OCI-LY7 (cell line): Measurements from ENCODE around the gene MPC1. TPM values are rescaled to one million over a fixed set of nuclear protein-coding genes. Genes with fewer than 3 reads are reported as not detected.
A peak's percentile ranks its signal among the peaks of the same experiment; 100 is the strongest.
"Not testable (repeated sequence)": the region's sequence is repeated elsewhere in the genome, so short reads cannot be mapped to it uniquely, and the experiment has no call there.

ENCODE experiments used
- BruUV-seq: library from RNA; stranded (reverse); fragments of 400-500 nt; replicated peaks from 2 replicates; lab custom pipeline; 2021; lab: Mats Ljungman, UMichigan
- CTCF ChIA-PET: fragments of 300-600 bp; sonication (Branson Sonifier 250); formaldehyde crosslinking; loops from one replicate; lab custom pipeline; 2022; ENCODE audit warnings: antibody characterized with exemption; ENCODE audit not compliant: unreplicated experiment; lab: Charles Lee
- POLR2A ChIA-PET: fragments of 300-600 bp; sonication (Branson Sonifier 250); formaldehyde crosslinking; loops from one replicate; lab custom pipeline; 2022; ENCODE audit warnings: antibody characterized with exemption; lab: Charles Lee
- DNase-seq: peaks from one replicate; pipeline ENCODE4 v3.0.0-alpha.2; 2015; ENCODE audit warnings: low spot score
- H2AFZ ChIP-seq: fragments of 200-600 bp; sonication (generic), shearing (Covaris generic); 2 replicates; pipeline ENCODE4 v1.6.1; 2014; ENCODE audit warnings: mild to moderate bottlenecking, antibody characterized with exemption, low read length, moderate library complexity
- H3K27ac ChIP-seq: fragments of 200-600 bp; sonication (generic); 2 replicates; pipeline ENCODE4 v1.5.1; 2014; ENCODE audit warnings: mixed run types, low read depth, mild to moderate bottlenecking, moderate library complexity, low read length, inconsistent platforms; ENCODE audit not compliant: poor library complexity, severe bottlenecking
- H3K36me3 ChIP-seq: fragments of 200-600 bp; sonication (generic); 2 replicates; pipeline ENCODE4 v1.6.1; 2014; ENCODE audit warnings: mild to moderate bottlenecking, antibody characterized with exemption, low read length, moderate library complexity, mixed read lengths; ENCODE audit not compliant: insufficient read depth
- H3K4me1 ChIP-seq: fragments of 200-600 bp; sonication (generic); 2 replicates; pipeline ENCODE4 v1.5.1; 2014; ENCODE audit warnings: mild to moderate bottlenecking, low read length; ENCODE audit not compliant: insufficient read depth, poor library complexity, severe bottlenecking
- H3K4me2 ChIP-seq: fragments of 200-600 bp; sonication (generic); 2 replicates; pipeline ENCODE4 v1.6.1; 2014; ENCODE audit warnings: mild to moderate bottlenecking, low read length
- H3K4me3 ChIP-seq: fragments of 200-600 bp; sonication (generic); 2 replicates; pipeline ENCODE4 v1.5.1; 2014; ENCODE audit warnings: mild to moderate bottlenecking, low read depth, low read length; ENCODE audit not compliant: poor library complexity, severe bottlenecking
- H3K79me2 ChIP-seq: fragments of 200-600 bp; sonication (generic); 2 replicates; pipeline ENCODE4 v1.6.1; 2016; ENCODE audit warnings: low read depth, mild to moderate bottlenecking, low read length, moderate library complexity, mixed read lengths; ENCODE audit not compliant: insufficient read depth
- H3K9me2 ChIP-seq: fragments of 200-600 bp; sonication (generic); 2 replicates; pipeline ENCODE4 v1.6.1; 2016; ENCODE audit warnings: mild to moderate bottlenecking, low read length, mixed read lengths; ENCODE audit not compliant: insufficient read depth
- H3K9me3 ChIP-seq: fragments of 200-600 bp; sonication (generic); 2 replicates; pipeline ENCODE4 v1.6.1; 2014; ENCODE audit warnings: mild to moderate bottlenecking, mixed run types, low read length, mixed read lengths
- H4K20me1 ChIP-seq: fragments of 200-600 bp; sonication (generic); 2 replicates; pipeline ENCODE4 v1.6.1; 2014; ENCODE audit warnings: mild to moderate bottlenecking, antibody characterized with exemption, low read length, moderate library complexity, mixed read lengths; ENCODE audit not compliant: insufficient read depth
- EZH2phosphoT487 ChIP-seq: fragments of 200-600 bp; sonication (generic); IDR thresholded peaks from 2 replicates; pipeline ENCODE4 v1.6.1; 2018; ENCODE audit warnings: low read depth, borderline replicate concordance, mild to moderate bottlenecking, mixed run types, antibody characterized with exemption, low read length, moderate library complexity, mixed read lengths
- intact Hi-C: fragments of 100-400 bp; cut with micrococcal nuclease; formaldehyde crosslinking; loops from one replicate; pipeline ENCODE4 v1.10.0; 2022; ENCODE audit not compliant: unreplicated experiment
- total RNA-seq, 2 experiments: library from RNA; depleted of rRNA in 1 of 2; stranded (reverse); fragments of >200 nt in 1 of 2; shearing (Covaris generic) in 1 of 2; gene quantifications; 2 replicates each; pipeline ENCODE4 v1.2.3, GENCODE V29; 2014 to 2022
- TF ChIP-seq, protein P1 (sequence below): fragments of 200-600 bp; sonication (generic); conservative IDR thresholded peaks from 2 replicates; pipeline ENCODE4 v1.5.1; 2014; ENCODE audit warnings: mild to moderate bottlenecking, antibody characterized with exemption, low read length, moderate library complexity, mixed read lengths

The MPC1 gene
- total RNA-seq, 2 experiments from 2014 or later, result 36.1 to 38.1 TPM

DNA sequence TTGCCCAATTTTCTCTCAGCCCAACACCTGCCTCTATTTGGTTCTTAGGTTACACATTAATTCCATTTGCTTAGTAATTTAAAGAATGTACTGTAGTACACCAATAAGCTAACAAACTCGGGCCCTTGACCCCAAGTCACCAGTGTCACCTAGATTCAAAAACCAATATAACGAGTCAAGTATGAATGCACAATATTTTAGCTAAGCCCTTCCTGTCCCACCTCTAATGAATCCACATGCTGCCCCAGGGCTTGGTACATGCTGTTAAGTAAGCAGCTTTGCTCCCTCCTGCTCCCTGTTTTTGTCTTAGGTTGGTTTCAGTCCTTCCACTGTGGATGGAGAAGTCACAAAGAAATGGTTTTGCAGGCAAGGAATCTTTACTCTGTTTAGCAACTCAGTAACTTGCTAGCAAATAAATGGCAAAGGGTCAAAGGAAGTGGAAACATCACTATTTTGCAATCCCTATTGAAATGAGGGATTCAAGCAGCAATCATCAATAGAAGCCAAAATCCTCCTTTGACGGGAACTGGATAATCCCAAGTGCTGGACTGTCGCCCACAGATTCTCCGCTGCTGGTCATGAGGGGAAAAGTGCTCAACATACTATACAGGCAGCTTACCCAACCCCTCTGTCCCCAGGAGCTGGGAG lies 5.0 kb upstream of the MPC1 start:
- CTCF ChIA-PET, result interaction anchor here (1.1 kb wide), 1 partner anchor 13 kb away, joined by 3 read pairs; no protein-coding TSS in a partner anchor
- no TSS peak for BruUV-seq

DNA sequence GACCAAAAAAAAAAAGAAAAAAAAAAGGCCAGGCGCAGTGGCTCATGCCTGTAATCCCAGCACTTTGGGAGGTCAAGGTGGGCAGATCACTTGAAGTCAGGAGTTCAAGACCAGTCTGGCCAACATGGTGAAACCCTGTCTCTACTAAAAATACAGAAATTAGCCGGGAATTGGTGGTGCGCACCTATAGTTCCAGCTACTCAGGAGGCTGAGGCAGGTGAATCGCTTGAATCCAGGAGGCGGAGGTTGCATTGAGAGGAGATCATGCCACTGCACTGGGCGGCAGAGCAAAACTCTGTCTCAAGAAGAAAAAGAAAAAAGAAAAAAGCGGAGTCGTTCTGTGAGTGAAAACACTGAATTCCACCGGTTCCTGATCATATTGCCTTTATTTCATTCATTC lies 4.4 kb upstream of the MPC1 start:
- H3K9me2 ChIP-seq, H3K4me3 ChIP-seq, H3K4me2 ChIP-seq, H2AFZ ChIP-seq, DNase-seq, H3K36me3 ChIP-seq, intact Hi-C loops, H3K4me1 ChIP-seq, H3K9me3 ChIP-seq, H4K20me1 ChIP-seq, H3K79me2 ChIP-seq, H3K27ac ChIP-seq, BruUV-seq: not testable (repeated sequence)
- POLR2A ChIA-PET, result interaction anchor here (0.6 to 1.6 kb wide), 5 partner anchors 9 to 201 kb away, joined by 3 to 4 read pairs (median 3); no protein-coding TSS in a partner anchor
- CTCF ChIA-PET, result interaction anchor here (0.6 to 1.1 kb wide), 2 partner anchors 12 to 14 kb away, joined by 3 read pairs; no protein-coding TSS in a partner anchor

More for the DNA sequence above, 5.0 kb upstream of the MPC1 start:
- intact Hi-C loops, result no loop called here
- H3K36me3 ChIP-seq, result no peaks in the 10 kb centered on the region
- H3K79me2 ChIP-seq, result peaks cover 6% of the 10 kb centered on the region; the same call in 1 of the 2 replicates
- POLR2A ChIA-PET, result interaction anchor here (0.5 to 1.6 kb wide), 6 partner anchors 8 to 1397 kb away, joined by 3 to 6 read pairs (median 3); no protein-coding TSS in a partner anchor
- DNase-seq, result no peak
- TF ChIP-seq EZH2phosphoT487, result no peak
- TF ChIP-seq, protein P1, sequence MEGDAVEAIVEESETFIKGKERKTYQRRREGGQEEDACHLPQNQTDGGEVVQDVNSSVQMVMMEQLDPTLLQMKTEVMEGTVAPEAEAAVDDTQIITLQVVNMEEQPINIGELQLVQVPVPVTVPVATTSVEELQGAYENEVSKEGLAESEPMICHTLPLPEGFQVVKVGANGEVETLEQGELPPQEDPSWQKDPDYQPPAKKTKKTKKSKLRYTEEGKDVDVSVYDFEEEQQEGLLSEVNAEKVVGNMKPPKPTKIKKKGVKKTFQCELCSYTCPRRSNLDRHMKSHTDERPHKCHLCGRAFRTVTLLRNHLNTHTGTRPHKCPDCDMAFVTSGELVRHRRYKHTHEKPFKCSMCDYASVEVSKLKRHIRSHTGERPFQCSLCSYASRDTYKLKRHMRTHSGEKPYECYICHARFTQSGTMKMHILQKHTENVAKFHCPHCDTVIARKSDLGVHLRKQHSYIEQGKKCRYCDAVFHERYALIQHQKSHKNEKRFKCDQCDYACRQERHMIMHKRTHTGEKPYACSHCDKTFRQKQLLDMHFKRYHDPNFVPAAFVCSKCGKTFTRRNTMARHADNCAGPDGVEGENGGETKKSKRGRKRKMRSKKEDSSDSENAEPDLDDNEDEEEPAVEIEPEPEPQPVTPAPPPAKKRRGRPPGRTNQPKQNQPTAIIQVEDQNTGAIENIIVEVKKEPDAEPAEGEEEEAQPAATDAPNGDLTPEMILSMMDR, result no peak
- H3K4me2 ChIP-seq, result no peak overlapping the region
- H3K9me3 ChIP-seq, result no peaks in the 10 kb centered on the region
- H3K27ac ChIP-seq, result no peak overlapping the region
- 0 out of 2 replicates have a peak, but pooled peaks cover 4% of the 10 kb centered on the region for H4K20me1 ChIP-seq
- peaks cover 9% of the 10 kb centered on the region for H3K4me1 ChIP-seq
- H3K4me3 ChIP-seq, result no peak overlapping the region
- H2AFZ ChIP-seq, result no peak overlapping the region
- no peaks in the 10 kb centered on the region for H3K9me2 ChIP-seq

DNA sequence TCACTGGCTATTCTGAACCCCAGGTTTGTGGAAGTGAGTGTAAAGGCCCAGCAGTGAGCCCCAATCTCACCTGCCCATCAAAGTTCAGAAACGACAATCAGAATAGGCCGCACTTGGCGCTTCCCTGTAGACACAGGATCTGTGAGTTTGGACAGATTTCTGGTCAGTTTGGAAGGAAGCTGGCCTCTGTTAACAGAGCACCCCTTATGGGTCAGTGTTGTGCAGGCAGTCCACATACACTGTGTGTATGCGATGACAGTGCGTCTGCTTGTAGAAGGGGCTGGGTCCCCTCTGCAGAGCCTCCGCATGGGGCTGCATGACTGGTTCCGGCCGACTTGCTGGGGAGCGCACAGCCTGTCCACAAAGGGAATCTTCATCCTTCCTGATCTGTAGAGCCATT lies 3.4 kb upstream of the MPC1 start:
- Histone ChIP-seq H3K9me3 (no peaks in the 10 kb centered on the region), H3K27ac (no peak overlapping the region), H4K20me1 (0 out of 2 replicates have a peak, but pooled peaks cover 4% of the 10 kb centered on the region), H3K36me3 (no peaks in the 10 kb centered on the region), H2AFZ (no peak overlapping the region), H3K4me2 (no peak overlapping the region), H3K4me1 (peaks cover 9% of the 10 kb centered on the region), H3K9me2 (no peaks in the 10 kb centered on the region), H3K79me2 (peaks cover 12% of the 10 kb centered on the region; the same call in 1 of the 2 replicates), H3K4me3 (no peak overlapping the region)
- no peak for DNase-seq
- ChIA-PET POLR2A (no interaction called here), CTCF (no interaction called here)
- intact Hi-C loops, result no loop called here
- no TSS peak for BruUV-seq
- TF ChIP-seq EZH2phosphoT487, result no peak
- TF ChIP-seq, protein P1, result no peak

DNA sequence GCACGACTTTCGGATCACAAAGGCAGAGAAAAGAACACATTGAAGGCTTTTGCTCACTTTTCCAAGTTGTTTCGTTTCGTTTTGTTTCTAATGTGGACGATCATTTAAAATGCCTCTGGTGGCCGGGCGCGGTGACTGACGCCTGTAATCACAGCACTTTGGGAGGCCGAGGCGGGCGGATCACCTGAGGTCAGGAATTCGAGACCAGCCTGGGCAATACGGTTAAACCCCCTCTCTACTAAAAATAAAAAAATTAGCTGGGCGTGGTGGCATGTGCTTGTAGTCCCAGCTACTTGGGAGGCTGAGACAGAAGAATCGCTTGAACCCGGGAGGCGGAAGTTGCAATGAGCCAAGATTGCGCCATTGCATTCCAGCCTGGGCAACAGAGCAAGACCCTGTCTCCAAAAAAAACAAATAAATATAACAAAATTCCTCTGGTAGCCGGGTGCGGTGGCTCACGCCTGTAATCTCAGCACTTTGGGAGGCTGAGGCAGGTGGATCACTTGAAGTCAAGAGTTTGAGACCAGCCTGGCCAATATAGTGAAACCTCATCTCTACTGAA lies 1.1 kb upstream of the MPC1 start:
- Histone ChIP-seq H3K79me2 (peaks cover 16% of the 10 kb centered on the region; the same call in 1 of the 2 replicates), H3K4me3 (peak overlapping the region; percentile 85), H3K4me1 (peaks cover 12% of the 10 kb centered on the region), H2AFZ (peak overlapping the region; percentile 48), H3K4me2 (peak overlapping the region; percentile 72), H3K27ac (peak overlapping the region; percentile 62)
- BruUV-seq, H3K9me3 ChIP-seq, H3K36me3 ChIP-seq, H3K9me2 ChIP-seq, H4K20me1 ChIP-seq, POLR2A ChIA-PET: not testable (repeated sequence)
- peak; percentile 59 for DNase-seq
- CTCF ChIA-PET, result interaction anchor here (1.0 kb wide), 1 partner anchor 98 kb away, joined by 3 read pairs; no protein-coding TSS in a partner anchor
- intact Hi-C loops, result loop anchor here (1.0 to 5.0 kb wide), 4 partner anchors 41 to 227 kb away; no protein-coding TSS in a partner anchor
